ENCODE measurements around the gene CLEC18B.

GRCh38 chr16:74460542-74460941 is 39.3 kb upstream of the CLEC18B start:
- TF ChIP-seq EZH2 (IDR thresholded peaks at IDR 0.05), result no peak
- no peak for TF ChIP-seq POLR2AphosphoS5 (IDR thresholded peaks at IDR 0.05; ENCODE audit: borderline replicate concordance, low read depth, low read length)
